GM18868 (cell line): Measurements from ENCODE around the gene OGT.
"Not testable (repeated sequence)": the region's sequence is repeated elsewhere in the genome, so short reads cannot be mapped to it uniquely, and the experiment has no call there.

Source experiments
- ATAC-seq: cut with Tn5 transposase; IDR thresholded peaks from one replicate; pipeline ENCODE4 v1.9.1; 2021; ENCODE audit warnings: mild to moderate bottlenecking, moderate library complexity; ENCODE audit not compliant: unreplicated experiment

The OGT gene

DNA sequence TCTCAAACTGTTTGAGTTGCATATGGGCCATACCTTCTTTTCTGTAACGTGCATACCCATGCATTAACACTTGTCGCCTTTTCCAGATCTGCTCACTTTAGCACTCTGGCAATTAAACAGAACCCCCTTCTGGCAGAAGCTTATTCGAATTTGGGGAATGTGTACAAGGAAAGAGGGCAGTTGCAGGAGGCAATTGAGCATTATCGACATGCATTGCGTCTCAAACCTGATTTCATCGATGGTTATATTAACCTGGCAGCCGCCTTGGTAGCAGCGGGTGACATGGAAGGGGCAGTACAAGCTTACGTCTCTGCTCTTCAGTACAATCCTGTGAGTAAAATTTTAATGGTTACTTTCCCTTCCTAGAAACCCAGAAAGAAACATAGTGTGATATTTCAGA, 4.8 kb downstream of the OGT start:
- ATAC-seq: no peak

DNA sequence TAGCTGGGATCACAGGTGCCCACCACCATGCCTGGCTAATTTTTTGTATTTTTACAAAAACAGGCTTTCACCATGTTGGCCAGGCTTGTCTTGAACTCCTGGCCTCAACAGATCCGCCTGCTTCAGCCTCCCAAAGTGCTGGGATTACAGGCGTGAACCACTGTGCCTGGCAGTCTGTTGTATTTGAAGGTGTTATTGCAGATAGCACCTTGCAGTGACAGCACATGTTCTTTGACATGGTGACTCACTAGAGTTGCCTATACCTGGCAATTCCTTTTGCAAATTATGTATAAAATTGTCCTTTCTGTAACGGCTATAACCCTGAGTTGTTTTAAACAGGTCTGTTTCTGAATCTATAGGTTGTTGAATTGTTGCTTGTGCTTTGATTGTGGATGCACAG, 7.9 kb downstream of the OGT start:
- ATAC-seq: peak; percentile 11

DNA sequence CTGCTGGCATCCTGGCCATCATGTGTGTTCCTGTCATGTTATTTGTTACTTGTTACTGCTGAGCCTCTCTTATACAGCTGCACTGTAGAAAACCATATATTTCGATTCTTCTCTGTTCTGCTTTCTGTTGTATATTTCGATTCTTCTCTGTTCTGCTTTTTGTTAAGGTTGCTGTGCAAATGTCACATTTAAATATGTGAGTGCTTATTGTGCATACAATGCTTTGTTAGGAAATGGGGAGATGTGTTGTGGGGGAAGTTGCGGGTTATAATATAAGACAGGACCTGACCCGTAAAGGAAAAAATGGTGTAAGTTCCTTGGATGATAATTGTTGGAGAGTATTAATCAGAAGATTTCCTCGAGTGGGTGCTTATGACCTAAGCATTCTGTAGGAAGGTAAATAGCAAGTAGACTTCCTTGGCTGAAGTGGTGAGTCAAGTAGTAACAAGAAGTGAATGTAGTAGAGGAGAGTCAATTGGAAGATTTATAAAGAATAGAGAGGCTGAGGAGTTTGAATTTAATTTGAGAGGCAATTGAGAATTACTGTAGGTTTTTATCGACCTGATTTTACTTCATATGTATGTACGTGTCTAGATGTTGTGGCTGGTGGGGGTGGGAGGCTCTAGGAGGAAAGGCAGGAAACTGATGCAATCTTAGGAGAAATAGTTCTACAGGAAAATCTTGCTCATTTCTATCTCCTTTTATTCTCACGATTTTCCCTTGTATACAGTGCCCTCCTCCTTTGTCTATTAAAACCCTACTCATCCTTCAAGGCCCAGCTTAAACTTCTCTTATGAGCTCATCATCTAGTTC, 8.5 kb downstream of the OGT start:
- ATAC-seq: peak; percentile 84

DNA sequence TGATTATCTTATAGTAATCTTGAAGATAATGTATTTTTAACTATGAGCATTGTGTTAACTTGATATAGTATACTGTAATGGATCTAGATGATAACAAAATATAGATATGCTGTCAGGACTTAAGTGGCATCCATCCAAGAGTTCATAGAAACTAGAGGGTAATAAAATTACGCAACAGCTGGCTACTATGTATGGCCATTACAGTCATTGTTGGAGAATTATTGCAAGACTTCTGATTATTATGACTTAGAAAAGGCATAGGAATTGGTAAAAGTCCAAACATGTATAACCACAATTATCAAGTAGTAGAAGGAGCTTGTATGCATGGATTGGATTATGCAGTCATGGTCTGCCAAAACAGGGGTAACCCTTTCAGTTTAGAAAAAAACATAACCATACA, 9.5 kb downstream of the OGT start:
- no peak for ATAC-seq

DNA sequence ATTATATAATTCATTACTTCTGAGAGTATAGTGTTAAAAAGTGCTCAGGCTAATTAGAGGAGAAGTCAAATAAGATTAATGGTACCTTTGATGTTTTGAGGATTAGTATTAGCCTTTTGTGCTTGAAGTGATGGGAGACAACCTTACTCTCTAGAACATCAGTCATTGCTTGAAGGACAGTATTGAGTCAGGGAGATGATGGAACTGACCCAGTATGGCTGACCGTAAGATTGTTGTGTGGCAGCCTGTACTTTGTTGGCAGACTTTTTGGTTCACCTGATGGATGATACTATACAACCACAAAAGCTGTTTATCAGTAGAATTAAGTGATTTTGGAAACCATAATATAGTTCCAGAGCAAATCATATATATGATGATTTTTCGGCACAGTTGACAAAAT, 9.9 kb downstream of the OGT start:
- ATAC-seq: no peak

DNA sequence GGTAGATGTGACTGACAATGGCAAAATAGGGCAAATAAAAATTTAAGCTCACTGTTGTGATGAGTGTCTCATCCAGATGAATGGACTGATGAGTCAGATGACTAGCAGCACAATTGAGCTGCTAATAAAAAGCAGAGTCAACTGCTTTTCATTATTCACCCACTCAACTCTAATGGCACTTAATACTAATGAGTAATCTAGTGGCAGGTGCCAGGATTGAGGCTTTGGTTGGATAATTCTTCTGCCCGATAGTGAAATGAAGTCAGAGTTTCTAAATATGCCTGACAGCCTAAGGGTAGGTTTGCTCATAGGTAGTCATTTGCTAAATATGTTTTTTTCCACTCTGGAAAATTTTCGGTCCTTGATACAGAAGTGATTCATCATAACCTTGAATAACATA, 10.4 kb downstream of the OGT start:
- no peak for ATAC-seq

DNA sequence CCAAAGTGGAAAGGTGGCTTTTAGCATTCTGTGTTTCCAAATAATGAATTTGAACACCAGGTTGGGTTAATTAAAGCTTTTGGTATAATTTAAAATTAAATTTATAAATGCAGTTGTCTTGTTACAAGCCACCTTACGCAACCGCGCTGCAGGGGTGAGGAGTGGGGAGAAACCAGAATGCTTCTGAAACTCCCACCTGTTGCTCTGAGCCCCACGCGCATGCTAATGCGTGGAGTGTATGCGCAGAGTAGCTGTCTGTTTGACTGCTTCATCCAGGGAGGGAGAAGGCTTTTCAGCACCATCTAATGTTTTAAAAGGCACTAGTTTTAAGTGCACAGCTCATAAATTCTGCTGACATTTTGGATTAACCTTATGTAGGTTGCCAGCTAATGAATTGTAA, 12.5 kb downstream of the OGT start:
- no peak for ATAC-seq

DNA sequence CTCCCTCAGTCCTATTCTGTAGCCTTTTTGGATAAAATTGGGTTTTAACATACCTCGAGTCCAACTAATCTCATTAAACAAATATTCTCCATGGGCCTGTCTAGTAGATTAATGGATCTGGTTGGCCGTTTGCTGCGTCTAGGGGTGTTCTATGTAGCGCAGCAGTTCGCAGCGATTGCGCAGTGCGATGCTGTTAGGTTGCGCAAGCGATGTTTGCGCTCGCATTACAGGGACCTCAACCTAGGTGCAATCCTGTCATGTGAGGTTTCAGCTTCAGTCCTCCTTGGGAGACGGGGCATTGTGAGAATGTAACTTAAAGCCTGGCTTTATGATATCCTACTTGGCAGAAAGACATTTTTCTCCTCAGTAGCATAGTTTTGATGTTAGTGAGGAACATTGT, 14.0 kb downstream of the OGT start:
- ATAC-seq: no peak

DNA sequence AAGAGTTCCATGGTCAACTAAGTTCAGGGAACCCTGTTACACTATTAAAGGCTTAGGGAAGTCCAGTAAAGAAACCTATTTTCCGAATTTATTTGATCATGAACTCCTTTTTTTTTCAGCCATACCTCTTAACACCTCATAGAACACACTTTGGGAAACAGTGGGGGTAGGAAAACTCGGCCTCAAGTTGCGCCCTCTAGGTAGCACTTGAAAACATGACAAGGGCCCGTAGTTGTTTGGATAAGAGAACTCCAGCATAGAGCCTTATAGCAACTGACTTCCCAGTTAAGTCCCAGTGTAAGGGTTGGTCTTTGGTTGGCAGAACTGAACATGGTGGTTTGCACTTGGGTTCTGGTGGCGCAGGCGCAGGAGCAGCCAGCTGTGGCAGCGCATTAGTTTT, 14.4 kb downstream of the OGT start:
- ATAC-seq: no peak

DNA sequence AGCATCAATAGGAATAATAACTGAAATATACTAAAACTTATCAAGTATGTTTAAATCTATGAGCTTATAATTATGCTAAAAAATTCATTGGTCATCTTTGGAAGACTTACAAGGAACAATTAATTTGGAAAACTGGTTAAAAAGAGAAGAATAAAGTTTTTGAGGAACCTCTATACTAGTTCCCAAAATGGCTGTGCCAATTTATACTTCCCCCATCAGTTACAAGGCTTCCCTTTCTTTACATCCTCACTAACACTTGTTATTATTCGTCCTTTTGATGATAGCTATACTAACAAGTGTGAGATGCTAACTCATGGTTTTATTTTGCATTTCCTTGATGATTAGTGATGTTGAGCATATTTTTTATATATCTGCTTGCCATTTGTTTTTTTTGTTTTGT, 17.1 kb downstream of the OGT start:
- no peak for ATAC-seq

DNA sequence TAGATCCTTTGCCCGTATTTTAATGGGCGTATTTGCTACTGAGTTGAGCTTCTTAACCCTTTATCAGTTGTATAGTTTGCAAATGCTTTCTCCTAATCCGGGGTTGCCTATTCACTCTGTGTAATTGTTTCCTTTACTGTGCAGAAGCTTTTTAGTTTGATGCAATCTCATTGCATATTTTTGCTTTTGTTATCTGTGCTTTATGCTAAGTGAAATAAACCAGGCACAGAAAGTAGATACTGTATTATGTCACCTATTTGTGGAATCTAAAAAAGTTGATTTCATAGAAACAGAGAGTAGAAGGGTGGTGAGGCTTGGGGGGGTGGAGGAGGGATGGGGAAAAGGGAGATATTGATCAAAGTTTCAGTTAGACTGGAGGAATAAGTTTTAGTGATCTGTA, 17.7 kb downstream of the OGT start:
- no peak for ATAC-seq

DNA sequence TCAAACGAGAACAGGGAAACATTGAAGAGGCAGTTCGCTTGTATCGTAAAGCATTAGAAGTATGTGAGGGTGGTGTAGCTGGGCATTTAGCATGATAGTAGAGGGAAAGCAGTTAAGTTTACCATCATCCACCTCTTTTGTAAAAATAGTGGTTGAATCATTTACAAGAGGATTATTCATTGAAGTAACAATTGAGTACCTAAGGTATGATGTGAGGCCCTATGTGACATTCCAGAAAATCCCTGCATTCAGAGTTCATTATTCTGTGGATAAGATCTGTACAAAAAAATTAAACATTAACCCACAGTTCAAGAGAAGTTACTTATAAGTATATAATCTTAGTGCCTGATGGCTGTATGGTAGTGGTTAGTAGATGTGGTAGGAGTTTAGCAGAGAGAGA, 23.1 kb downstream of the OGT start:
- ATAC-seq: no peak

DNA sequence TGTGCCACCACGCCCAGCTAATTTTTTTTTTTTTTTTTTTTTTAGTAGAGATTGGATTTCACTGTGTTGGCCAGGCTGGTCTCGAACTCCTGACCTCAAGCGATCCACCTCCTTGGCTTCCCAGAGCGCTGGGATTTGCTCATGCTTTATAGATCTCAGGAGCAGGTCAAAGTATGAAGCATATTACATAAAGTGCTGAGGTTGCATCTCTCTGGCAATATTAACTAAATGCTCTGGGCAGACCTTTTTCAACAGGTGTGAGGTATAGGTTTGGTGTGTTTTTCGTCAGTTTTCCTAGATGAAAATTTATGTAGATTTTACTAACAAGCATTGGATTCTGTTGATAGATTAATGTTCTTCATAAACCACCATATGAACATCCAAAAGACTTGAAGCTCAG, 26.0 kb downstream of the OGT start:
- no peak for ATAC-seq

DNA sequence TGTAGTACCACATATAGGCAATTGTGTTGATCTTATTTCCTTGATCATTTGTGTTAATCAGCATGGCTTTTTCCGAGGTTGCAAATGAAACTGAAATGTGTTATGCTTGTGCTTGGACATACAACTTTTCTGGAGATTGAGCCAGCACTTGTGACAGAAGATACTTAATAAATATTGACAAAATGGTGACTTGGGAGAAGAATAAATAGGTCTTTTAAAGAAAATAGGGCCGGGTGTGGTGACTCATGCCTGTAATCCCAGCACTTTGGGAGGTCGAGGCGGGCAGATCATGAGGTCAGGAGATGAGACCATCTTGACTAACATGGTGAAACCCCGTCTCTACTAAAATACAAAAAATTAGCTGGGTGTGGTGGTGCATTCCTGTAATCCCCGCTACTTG, 26.9 kb downstream of the OGT start:
- not testable (repeated sequence) for ATAC-seq

DNA sequence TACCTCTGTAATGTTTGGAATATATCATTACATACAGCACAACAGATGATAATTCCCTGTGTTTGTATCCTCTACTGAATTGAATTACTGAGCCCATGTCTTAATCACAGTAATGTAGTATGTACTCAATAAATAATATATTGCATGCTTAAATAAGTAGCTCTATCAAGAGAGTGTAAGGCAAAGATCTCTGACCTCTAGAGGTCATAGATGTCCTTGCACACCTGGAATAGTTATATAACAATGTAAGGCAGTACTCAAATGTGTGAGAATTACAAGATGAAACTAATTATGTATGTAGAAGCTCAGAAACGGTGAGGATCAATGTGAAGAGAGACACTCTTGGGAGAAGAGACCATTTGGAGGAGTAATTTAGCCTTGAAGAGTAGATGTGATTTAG, 31.0 kb downstream of the OGT start:
- ATAC-seq: no peak

DNA sequence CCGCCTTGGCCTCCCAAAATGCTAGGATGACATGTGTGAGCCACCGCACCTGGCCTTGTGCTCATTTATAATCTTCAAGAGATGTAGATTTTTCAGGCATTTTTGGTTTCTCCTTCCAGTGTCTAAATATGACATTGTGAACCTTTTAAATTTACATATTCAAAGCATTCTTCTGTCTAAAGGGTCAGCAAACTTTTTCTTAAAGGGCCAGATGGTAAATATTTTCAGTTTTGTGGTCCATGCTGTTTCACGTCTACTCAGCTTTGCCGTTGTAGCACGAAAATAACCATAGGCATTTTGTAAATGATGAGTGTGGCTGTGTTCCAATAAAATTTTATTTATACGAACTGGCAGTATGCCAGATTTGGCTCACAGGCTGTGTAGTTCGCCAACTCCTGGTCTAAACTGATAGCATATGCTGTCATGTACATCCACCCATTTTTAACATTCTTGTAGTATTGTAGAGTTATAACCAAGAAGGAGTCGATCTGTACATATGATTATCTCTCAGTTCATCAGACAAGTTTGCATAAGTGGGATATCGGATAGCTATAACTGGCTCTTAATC, 32.7 kb downstream of the OGT start:
- no peak for ATAC-seq

DNA sequence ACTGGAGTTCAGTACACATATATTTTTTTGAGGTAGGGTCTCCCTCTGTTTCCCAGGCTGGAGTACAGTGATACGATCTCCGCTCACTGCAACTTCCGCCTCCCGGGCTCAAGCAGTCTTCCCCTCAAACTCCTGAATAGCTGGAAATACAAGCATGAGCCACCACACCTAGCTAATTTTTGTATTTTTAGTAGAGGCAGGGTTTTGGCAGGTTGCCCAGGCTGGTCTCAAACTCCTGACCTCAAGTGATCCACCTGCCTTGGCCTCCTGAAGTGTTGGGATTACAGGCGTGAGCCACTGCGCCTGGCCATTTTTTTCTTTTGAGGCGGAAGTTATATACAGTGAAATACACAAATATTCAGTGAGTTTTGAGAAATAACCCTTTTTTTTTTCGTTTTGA, 38.5 kb downstream of the OGT start:
- ATAC-seq: not testable (repeated sequence)

DNA sequence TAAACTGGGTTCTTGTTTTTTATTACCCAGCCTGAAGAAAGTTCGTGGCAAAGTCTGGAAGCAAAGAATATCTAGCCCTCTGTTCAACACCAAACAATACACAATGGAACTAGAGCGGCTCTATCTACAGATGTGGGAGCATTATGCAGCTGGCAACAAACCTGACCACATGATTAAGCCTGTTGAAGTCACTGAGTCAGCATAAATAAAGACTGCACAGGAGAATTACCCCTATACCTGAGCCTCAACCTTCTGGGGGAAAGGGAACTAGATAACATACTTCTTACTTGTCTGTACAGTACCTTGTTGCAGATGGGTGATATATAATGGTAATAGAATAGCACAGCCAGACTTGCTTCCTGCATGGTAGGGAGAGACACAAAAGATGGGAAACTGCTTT, 40.7 kb downstream of the OGT start:
- ATAC-seq: no peak

DNA sequence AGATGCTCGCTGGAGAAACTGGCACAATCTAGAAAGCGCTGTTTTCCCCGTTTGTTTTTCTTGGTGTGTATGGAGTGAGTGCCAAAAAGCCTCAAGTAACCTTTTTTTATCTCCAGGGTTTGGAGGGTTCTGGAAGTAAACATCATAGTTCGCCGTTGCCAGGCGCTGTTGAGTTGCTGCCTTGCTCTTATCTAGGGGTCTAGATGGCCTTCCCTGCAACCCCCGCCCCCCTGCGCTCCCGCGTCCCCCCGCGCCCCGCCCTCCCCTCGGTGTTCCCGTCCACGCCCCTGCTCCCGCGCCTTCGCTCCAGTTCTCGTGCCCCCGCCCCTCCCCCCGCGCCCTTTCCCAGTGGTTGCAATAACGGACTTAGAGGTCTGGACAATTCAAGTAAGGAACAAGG, 44.8 kb downstream of the OGT start:
- no peak for ATAC-seq

DNA sequence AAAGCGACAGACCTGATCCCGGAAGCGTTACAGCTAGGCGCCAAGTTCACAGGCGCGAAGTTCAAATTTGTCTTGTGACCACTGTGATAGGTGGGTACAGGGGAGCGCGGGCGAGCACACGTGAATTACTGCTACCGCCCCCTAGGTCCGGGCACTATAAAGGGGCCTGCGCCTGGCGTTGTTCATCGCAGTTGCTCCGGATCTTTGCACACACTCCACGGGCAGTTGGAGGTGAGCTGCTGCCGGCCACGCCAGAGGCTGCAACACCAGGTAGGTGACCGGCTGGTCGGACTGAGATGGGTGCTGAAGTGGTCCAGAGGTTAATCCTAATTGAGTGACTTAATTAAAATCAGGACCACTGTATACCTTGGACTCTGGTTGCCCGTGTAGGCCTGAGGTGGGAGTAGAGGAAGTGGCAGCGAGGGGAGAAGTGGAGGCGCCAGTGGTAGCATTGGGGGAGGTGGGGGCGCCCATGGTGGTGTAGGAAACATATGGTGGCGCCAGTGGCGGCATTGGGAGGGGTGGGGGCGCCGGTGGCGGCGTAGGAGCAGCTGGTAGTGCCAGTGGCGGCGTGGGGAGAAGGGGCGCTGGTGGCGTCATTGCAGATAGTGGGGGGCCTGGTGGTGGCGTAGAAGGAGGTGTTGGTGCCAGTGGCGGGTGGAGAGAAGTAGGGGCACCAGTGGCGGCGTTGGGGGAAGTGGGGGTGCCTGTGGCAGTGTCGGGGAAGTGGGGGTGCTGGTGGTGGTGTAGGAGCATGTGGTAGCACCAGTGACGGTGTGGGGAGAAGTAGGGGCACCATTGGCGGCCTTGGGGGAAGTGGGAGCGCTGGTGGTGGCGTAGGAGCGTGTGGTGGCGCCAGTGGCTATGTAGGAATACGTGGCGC, 45.6 kb downstream of the OGT start, which contains the start of gene GCNA:
Gene GCNA, plus strand, starts transcription at position 185 of the 883 bp plus-strand sequence. CDS start 2,385 bp downstream, outside the sequence.
- no peak for ATAC-seq

DNA sequence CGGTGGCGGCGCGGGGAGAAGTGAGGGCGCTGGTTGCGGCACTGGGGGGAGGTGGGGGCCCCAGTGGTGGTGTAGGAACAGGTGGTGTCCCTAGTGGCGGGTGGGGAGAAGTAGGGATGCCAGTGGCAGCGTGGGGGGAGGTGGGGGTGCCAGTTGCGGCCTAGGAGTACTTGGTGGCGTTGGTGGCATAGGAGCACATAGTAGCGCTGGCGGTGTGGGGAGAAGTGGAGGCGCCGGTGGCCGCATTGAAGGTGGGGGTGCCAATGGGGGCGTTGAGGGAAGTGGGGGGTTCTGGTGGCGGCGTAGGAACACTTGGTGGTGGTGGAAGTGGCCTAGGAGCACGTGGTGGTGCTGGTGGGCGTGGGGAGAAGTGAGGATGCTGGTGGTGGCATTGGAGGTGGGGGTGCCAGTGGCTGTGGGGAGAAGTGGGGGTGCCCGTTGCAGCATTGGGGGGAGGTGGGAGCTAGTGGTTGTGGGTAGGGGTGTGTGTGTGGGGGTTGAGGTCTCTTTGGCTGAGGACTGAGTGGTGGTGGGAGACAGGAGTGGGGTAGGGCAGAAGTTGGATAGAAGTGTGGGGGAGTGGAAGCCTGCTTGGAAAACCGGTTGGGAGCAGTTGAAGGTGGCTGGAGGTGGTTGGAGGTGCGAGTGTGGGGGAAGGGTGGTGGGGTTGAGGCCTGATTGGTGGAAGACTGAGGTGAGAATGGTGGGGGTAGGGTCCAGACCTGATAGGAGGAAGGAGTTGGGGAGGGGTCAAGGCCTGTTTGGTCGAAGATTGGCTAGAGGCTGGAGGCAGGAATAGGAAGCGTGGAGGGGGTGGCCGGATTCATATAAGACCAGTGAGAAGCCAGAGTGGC, 46.5 kb downstream of the OGT start:
- no peak for ATAC-seq
